Activated CD4-positive, alpha-beta memory T cell treated with anti-CD3 and anti-CD28 coated beads for 36 hours (primary cell): Measurements from ENCODE around the gene RASL12. TPM values are rescaled to one million over a fixed set of nuclear protein-coding genes. Genes with fewer than 3 reads are reported as not detected.
"Not testable (repeated sequence)": the region's sequence is repeated elsewhere in the genome, so short reads cannot be mapped to it uniquely, and the experiment has no call there.

ENCODE experiments used
- CTCF ChIA-PET: fragments of 350-600 bp; sonication (Branson Sonifier 250); formaldehyde crosslinking; loops from one replicate; lab custom pipeline; 2021; ENCODE audit warnings: antibody characterized with exemption, inconsistent platforms; lab: Charles Lee
- POLR2A ChIA-PET: fragments of 350-600 bp; sonication (Branson Sonifier 250); formaldehyde crosslinking; loops from one replicate; lab custom pipeline; 2021; ENCODE audit warnings: antibody characterized with exemption; lab: Charles Lee
- DNase-seq: peaks from one replicate; pipeline ENCODE4 v3.0.0-alpha.2; 2020
- H3K27ac Mint-ChIP-seq: one replicate; pipeline ENCODE4 v1.8.0; 2021; ENCODE audit warnings: mixed read lengths
- H3K27me3 Mint-ChIP-seq: one replicate; pipeline ENCODE4 v1.8.0; 2021; ENCODE audit warnings: mixed read lengths
- H3K36me3 Mint-ChIP-seq: one replicate; pipeline ENCODE4 v1.8.0; 2021; ENCODE audit warnings: mixed read lengths
- H3K4me1 Mint-ChIP-seq: one replicate; pipeline ENCODE4 v1.8.0; 2021; ENCODE audit warnings: low read depth, mixed read lengths
- H3K4me3 Mint-ChIP-seq: one replicate; pipeline ENCODE4 v1.8.0; 2021; ENCODE audit warnings: mild to moderate bottlenecking, mixed read lengths
- H3K9me3 Mint-ChIP-seq: one replicate; pipeline ENCODE4 v1.8.0; 2021; ENCODE audit warnings: mixed read lengths
- intact Hi-C: fragments of 100-400 bp; cut with micrococcal nuclease; formaldehyde crosslinking; loops from one replicate; pipeline ENCODE4 v1.15.1; 2023
- total RNA-seq, 2 experiments: library from RNA; stranded (reverse); gene quantifications; one replicate each; pipeline ENCODE4 v1.2.3, GENCODE V29; 2021

Gene RASL12
- total RNA-seq, 2 experiments from 2014 or later = not detected

DNA sequence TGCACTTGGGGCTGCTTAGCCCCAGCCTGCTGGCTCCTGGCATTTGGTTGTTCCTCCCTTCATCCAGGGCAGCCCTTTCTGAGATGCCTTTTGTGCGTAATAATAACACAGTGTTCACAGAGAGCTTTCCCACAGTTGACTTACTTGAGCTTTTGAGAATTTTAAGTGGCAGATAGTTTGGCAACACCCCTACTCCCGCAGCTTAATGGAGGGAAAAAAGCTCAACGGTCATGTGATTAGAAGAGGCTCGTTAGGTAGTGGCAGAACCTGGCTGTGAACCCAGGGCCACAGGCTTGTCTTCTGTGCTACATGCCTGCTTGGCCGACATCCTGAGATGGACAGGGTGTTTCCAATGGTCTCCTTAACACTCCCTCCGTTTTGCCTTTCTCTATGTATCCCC is 13.5 kb upstream of the RASL12 start:
- Mint-ChIP-seq H3K9me3 (no peaks in the 10 kb centered on the region), H3K4me1 (peaks cover 9% of the 10 kb centered on the region), H3K27ac (no peak overlapping the region), H3K36me3 (no peaks in the 10 kb centered on the region), H3K4me3 (no peak overlapping the region), H3K27me3 (peaks cover 35% of the 10 kb centered on the region)
- ChIA-PET POLR2A (no interaction called here), CTCF (interaction anchor here (1.0 kb wide), 1 partner anchor 47 kb away, joined by 6 read pairs; no protein-coding TSS in a partner anchor)
- DNase-seq = no peak
- intact Hi-C loops = loop anchor here (10.0 kb wide), 1 partner anchor 346 kb away; no protein-coding TSS in a partner anchor

DNA sequence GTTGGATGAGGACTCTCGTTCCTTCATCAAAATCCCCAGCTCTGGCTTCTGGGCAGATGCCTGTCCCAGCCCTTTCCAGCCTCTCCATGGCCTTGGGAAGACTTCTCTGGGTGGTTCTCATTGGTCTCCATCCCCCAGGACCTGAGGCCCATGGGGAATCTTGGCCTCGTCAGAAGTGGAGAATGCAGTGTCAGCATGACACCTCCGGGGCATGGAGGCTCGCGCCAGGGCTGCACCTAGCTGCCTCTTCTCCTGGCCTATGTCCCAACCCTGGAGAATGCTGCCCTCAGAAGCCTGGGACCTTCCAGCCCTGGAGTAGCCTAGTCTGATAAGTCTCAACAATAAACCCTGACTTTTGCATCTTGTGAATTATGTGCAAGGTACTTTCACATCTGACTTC is 11.8 kb upstream of the RASL12 start:
- no peaks in the 10 kb centered on the region for H3K36me3 Mint-ChIP-seq
- intact Hi-C loops = no loop called here
- peaks cover 36% of the 10 kb centered on the region for H3K27me3 Mint-ChIP-seq
- POLR2A ChIA-PET = no interaction called here
- no peak for DNase-seq
- CTCF ChIA-PET = interaction anchor here (1.4 kb wide), 1 partner anchor 17 kb away, joined by 3 read pairs; no protein-coding TSS in a partner anchor
- no peak overlapping the region for H3K4me3 Mint-ChIP-seq
- H3K4me1 Mint-ChIP-seq = peaks cover 9% of the 10 kb centered on the region
- H3K27ac Mint-ChIP-seq = no peak overlapping the region
- H3K9me3 Mint-ChIP-seq = no peaks in the 10 kb centered on the region

DNA sequence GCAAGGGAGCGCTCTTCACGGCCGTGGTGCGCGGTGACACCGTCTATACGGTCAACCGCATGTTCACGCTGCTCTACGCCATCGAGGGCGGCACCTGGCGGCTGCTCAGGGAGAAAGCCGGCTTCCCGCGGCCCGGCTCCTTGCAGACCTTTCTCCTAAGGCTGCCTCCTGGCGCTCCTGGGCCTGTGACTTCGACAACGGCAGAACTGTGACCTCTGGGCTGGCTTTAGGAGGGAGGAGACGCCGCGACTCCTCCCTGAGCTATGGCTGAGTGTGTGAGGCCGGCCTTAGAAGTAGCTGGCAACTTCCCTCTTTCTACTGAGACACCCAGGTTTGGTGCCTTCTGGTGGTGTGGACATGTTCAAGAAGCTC is 10.2 kb upstream of the RASL12 start:
- peaks cover 9% of the 10 kb centered on the region for H3K4me1 Mint-ChIP-seq
- H3K27me3 Mint-ChIP-seq = peaks cover 29% of the 10 kb centered on the region
- CTCF ChIA-PET = interaction anchor here (0.6 to 3.5 kb wide), 12 partner anchors 9 to 350 kb away, joined by 3 to 35 read pairs (median 4); partner anchors contain the start of gene PARP16
- POLR2A ChIA-PET = no interaction called here
- intact Hi-C loops = loop anchor here (1.0 kb wide), 1 partner anchor 45 kb away; no protein-coding TSS in a partner anchor
- H3K9me3 Mint-ChIP-seq = no peaks in the 10 kb centered on the region
- no peak overlapping the region for H3K27ac Mint-ChIP-seq
- H3K4me3 Mint-ChIP-seq = no peak overlapping the region
- DNase-seq = peak; percentile 67
- H3K36me3 Mint-ChIP-seq = no peaks in the 10 kb centered on the region

DNA sequence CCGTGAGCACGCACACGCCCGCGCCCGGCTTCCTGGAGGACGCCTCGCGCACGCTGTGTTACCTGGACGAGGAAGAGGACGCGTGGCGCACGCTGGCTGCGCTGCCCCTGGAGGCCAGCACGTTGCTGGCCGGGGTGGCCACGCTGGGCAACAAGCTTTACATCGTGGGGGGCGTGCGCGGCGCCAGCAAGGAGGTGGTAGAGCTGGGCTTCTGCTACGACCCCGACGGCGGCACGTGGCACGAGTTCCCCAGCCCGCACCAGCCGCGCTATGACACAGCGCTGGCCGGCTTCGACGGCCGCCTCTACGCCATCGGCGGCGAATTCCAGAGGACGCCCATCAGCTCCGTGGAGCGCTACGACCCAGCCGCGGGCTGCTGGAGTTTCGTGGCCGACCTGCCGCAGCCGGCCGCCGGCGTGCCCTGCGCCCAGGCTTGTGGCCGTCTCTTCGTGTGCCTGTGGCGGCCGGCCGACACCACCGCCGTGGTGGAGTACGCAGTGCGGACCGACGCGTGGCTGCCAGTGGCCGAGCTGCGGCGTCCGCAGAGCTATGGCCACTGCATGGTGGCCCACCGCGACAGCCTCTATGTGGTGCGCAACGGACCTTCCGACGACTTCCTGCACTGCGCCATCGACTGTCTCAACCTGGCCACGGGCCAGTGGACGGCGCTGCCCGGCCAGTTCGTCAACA is 9.6 kb upstream of the RASL12 start:
- intact Hi-C loops = no loop called here
- Mint-ChIP-seq H3K9me3 (no peaks in the 10 kb centered on the region), H3K27ac (no peak overlapping the region), H3K4me1 (peaks cover 4% of the 10 kb centered on the region), H3K36me3 (no peaks in the 10 kb centered on the region), H3K4me3 (no peak overlapping the region), H3K27me3 (peaks cover 25% of the 10 kb centered on the region)
- ChIA-PET POLR2A (no interaction called here), CTCF (interaction anchor here (0.9 to 3.5 kb wide), 7 partner anchors 8 to 43 kb away, joined by 3 to 35 read pairs (median 5); no protein-coding TSS in a partner anchor)
- no peak for DNase-seq

DNA sequence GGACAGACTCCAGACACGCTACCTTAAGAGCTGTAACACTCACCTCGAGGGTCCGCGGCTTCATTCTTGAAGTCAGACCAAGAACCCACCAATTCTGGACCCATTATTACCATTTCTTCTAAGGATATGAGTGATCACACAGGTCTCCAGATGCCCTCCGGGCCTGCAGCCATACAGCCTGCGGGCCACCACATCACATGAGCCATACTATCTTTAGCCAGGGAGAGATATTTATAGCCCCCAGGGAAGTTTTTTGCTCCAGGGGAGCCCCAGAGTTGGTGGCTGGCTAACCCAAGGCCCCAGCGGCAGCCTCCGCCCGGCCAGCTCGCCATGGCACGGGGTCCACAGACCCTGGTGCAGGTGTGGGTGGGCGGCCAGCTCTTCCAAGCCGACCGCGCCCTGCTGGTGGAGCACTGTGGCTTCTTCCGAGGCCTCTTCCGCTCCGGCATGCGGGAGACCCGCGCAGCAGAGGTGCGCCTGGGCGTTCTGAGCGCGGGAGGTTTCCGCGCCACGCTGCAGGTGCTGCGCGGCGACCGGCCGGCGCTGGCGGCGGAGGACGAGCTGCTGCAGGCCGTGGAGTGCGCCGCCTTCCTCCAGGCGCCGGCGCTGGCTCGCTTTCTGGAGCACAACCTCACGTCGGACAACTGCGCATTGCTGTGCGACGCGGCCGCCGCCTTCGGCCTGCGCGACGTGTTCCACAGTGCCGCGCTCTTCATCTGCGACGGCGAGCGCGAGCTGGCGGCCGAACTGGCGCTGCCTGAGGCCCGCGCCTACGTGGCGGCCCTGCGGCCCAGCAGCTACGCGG is 8.9 kb upstream of the RASL12 start, which contains the start of gene KBTBD13:
TSS of gene KBTBD13 (plus strand) at position 261 of the 805 bp plus-strand sequence. CDS start at position 331, 70 bp downstream.
- CTCF ChIA-PET = interaction anchor here (0.9 to 3.5 kb wide), 6 partner anchors 11 to 349 kb away, joined by 3 to 35 read pairs (median 4); no protein-coding TSS in a partner anchor
- Mint-ChIP-seq H3K4me1 (no peaks in the 10 kb centered on the region), H3K36me3 (no peaks in the 10 kb centered on the region), H3K27ac (no peak within 1 kb of the TSS), H3K4me3 (no peak within 1 kb of the TSS), H3K27me3 (peaks cover 23% of the 10 kb centered on the region), H3K9me3 (no peaks in the 10 kb centered on the region)
- POLR2A ChIA-PET = no interaction called here
- intact Hi-C loops = no loop called here
- DNase-seq = no peak

DNA sequence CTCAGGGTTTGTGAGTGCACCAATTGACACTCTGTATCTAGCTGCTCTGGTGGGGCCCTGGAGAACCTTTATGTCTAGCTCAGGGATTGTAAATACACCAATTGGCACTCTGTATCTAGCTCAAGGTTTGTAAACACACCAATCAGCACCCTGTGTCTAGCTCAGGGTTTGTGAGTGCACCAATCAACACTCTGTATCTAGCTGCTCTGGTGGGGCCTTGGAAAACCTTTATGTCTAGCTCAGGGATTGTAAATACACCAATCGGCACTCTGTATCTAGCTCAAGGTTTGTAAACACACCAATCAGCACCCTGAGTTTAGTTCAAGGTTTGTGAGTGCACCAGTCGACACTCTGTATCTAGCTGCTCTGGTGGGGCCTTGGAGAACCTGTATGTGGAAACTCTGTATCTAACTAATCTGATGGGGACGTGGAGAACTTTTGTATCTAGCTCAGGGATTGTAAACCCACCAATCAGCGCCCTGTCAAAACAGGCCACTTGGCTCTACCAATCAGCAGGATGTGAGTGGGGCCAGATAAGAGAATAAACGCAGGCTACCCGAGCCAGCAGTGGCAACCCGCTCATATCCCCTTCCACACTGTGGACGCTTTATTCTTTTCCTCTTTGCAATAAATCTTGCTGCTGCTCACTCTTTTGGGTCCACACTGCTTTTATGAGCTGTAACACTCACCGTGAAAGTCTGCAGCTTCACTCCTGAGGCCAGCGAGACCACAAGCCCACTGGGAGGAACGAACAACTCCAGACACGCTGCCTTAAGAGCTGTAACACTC is 8.0 kb upstream of the RASL12 start:
- H3K4me3 Mint-ChIP-seq, intact Hi-C loops, POLR2A ChIA-PET, H3K4me1 Mint-ChIP-seq, DNase-seq, H3K27ac Mint-ChIP-seq, H3K36me3 Mint-ChIP-seq, H3K9me3 Mint-ChIP-seq: not testable (repeated sequence)
- CTCF ChIA-PET = interaction anchor here (0.9 to 3.5 kb wide), 4 partner anchors 21 to 348 kb away, joined by 3 to 35 read pairs (median 4); no protein-coding TSS in a partner anchor
- H3K27me3 Mint-ChIP-seq = peaks cover 22% of the 10 kb centered on the region

DNA sequence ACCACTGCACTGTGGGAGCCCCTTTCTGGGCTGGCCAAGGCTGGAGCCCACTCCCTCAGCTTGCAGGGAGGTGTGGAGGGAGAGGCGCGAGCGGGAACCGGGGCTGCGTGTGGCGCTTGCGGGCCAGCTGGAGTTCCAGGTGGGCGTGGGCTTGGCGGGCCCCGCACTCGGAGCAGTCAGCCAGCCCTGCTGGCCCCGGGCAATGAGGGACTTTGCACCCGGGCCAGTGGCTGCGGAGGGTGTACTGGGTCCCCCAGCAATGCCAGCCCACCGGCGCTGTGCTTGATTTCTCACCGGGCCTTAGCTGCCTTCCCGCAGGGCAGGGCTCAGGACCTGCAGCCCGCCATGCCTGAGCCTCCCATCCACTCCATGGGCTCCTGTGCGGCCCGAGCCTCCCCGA is 7.2 kb upstream of the RASL12 start:
- POLR2A ChIA-PET, H3K4me3 Mint-ChIP-seq, intact Hi-C loops, H3K36me3 Mint-ChIP-seq, H3K4me1 Mint-ChIP-seq, H3K27ac Mint-ChIP-seq, H3K9me3 Mint-ChIP-seq, CTCF ChIA-PET, DNase-seq: not testable (repeated sequence)
- peaks cover 20% of the 10 kb centered on the region for H3K27me3 Mint-ChIP-seq

DNA sequence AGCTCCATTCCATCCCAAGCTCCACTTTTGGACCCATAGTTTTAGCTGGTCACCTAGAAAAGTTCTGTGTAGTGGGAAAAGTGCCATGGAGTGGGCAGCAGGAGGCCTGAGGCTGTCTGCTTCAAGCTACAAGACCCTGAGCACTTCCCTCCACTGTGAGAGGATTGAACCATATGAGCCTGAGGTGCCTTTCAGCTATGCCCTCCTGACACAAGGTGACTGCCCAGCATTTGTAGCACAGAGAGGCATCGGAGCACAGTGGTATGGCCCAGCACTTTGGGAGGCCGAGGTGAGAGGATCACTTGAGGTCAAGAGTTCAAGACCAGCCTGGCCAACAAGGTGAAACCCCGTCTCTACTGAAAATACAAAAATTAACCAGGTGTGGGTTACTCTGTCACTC is 4.8 kb upstream of the RASL12 start:
- Mint-ChIP-seq H3K27me3 (peaks cover 12% of the 10 kb centered on the region), H3K4me3 (no peak overlapping the region), H3K4me1 (no peaks in the 10 kb centered on the region), H3K36me3 (no peaks in the 10 kb centered on the region), H3K27ac (no peak overlapping the region), H3K9me3 (no peaks in the 10 kb centered on the region)
- intact Hi-C loops = no loop called here
- POLR2A ChIA-PET = no interaction called here
- CTCF ChIA-PET = interaction anchor here (1.0 kb wide), 1 partner anchor 262 kb away, joined by 3 read pairs; no protein-coding TSS in a partner anchor
- no peak for DNase-seq

DNA sequence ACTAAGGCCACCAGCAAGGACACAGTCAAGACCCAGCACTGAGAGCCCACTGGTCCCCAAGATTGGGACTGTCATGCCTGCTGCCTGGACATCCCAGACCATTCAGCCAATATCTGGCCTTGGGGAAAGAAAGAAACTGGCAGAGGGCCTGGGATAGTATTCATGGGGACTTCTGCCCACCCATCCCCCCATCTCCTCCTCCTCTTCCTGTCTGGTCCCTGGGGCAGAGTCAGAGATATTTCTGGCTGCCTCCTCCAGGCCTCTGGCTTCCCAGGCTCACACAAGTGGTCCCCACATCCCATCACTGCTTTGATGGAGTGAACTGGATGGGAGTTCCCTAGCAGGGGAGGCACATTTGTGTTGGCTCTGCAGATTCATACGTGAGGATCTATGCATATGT is 4.2 kb upstream of the RASL12 start:
- POLR2A ChIA-PET = no interaction called here
- Mint-ChIP-seq H3K4me1 (peaks cover 4% of the 10 kb centered on the region), H3K27me3 (peaks cover 16% of the 10 kb centered on the region), H3K27ac (no peak overlapping the region), H3K36me3 (no peaks in the 10 kb centered on the region), H3K9me3 (no peaks in the 10 kb centered on the region), H3K4me3 (no peak overlapping the region)
- DNase-seq = no peak
- intact Hi-C loops = no loop called here
- CTCF ChIA-PET = no interaction called here

DNA sequence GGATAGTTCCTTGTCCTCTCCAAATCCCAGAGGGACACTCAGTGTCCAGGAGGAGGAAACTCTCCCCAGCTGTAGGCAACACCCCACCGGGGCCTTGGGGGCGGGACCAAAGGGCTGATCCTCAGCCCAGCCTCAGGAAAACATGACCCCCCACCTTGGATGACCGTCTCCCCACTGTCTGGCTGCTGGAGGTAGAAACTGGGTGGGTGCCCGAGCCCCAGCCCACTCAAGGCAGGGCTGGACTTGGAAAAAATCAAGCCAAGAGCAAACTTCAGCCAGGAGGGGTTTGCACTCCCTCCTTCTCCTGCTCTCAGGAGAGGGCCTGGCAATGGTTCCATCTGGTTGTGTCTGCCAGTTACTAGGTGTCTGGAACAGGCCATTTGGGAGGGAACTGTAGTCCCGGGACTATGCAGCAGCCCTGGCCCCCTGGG is 3.6 kb upstream of the RASL12 start:
- Mint-ChIP-seq H3K36me3 (no peaks in the 10 kb centered on the region), H3K9me3 (no peaks in the 10 kb centered on the region), H3K4me1 (peaks cover 4% of the 10 kb centered on the region), H3K27ac (no peak overlapping the region), H3K4me3 (no peak overlapping the region), H3K27me3 (peaks cover 18% of the 10 kb centered on the region)
- DNase-seq = no peak
- intact Hi-C loops = no loop called here
- CTCF ChIA-PET = no interaction called here
- POLR2A ChIA-PET = no interaction called here

DNA sequence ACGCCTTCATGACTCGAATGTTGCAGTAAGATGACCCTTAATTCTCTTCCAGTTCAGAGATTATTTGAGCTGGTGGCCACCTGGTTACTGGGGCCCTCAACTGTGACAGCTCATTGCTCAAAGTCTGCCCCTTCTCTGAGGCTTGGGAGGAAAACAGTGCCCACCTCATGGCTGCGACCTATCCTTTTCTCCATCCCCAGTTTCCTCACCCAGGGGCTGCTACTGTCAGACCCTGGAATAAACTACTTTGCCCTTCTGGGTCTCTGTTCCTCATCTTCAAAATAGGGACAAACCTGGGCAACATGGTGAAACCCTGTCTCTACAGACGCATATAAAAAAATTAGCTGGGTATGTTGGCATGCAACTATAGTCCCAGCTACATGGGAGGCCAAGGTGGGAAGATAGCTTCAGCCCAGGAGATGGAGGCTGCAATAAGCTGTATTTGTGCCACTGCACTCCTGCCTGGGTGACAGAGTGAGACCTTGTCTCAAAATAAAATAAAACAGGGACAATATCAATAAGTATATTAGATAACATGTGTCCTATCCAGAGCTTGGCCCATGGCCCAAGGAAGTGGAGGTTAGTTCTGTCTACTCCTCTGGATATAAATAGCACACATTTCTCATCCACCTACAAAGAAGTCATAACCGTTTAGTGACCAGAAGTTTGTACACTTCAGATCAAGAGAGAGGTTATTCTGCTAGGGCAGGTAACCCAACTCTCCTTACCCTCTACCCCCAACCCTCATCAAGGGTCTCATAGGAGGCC is 2.2 kb upstream of the RASL12 start:
- Mint-ChIP-seq H3K9me3 (no peaks in the 10 kb centered on the region), H3K4me1 (peaks cover 4% of the 10 kb centered on the region), H3K27ac (no peak overlapping the region), H3K4me3 (no peak overlapping the region), H3K36me3 (no peaks in the 10 kb centered on the region), H3K27me3 (peaks cover 26% of the 10 kb centered on the region)
- intact Hi-C loops = no loop called here
- no peak for DNase-seq
- ChIA-PET CTCF (interaction anchor here (1.4 kb wide), 1 partner anchor 8 kb away, joined by 6 read pairs; no protein-coding TSS in a partner anchor), POLR2A (no interaction called here)
